Heart left ventricle (tissue), 16 donors: Measurements from ENCODE around the gene EPHA7. TPM values are rescaled to one million over a fixed set of nuclear protein-coding genes. Genes with fewer than 3 reads are reported as not detected.

ENCODE experiments used
- ATAC-seq, 4 donors: fragments of 200-7000 bp; cut with Tn5 transposase; one replicate each; pipeline ENCODE4 v1.9.1; 2020 to 2022; ENCODE audit warnings: moderate library complexity in 4 of 4, mild to moderate bottlenecking in 3 of 4, moderate number of reproducible peaks in 1 of 4
- DNase-seq, 5 donors: peaks; one replicate each; pipeline ENCODE4 v3.0.0-alpha.2; 2020
- H3K27ac ChIP-seq, 12 donors: fragments of 200-600 bp; sonication (generic) in 4 of 12; one replicate each; pipeline versions ENCODE4 v1.5.0 to v1.8.0; 2016 to 2022; ENCODE audit warnings: mild to moderate bottlenecking in 2 of 12
- H3K27me3 ChIP-seq, 9 donors: fragments of 200-600 bp; sonication (generic) in 2 of 9; one replicate each; pipeline versions ENCODE4 v1.5.1 to v1.8.0; 2016 to 2022; ENCODE audit warnings: mild to moderate bottlenecking in 3 of 9
- H3K36me3 ChIP-seq, 9 donors: fragments of 200-600 bp; sonication (generic) in 2 of 9; one replicate each; pipeline versions ENCODE4 v1.5.0 to v1.8.0; 2018 to 2022; ENCODE audit warnings: mild to moderate bottlenecking in 2 of 9
- H3K4me1 ChIP-seq, 12 donors: fragments of 200-600 bp; sonication (generic) in 4 of 12; one replicate each; pipeline versions ENCODE4 v1.5.0 to v1.8.0; 2016 to 2022; ENCODE audit warnings: mild to moderate bottlenecking in 3 of 12
- H3K4me3 ChIP-seq, 12 donors: fragments of 200-600 bp; sonication (generic) in 4 of 12; one replicate each; pipeline versions ENCODE4 v1.5.0 to v1.8.0; 2017 to 2022; ENCODE audit warnings: mild to moderate bottlenecking in 9 of 12, moderate library complexity in 4 of 12
- H3K9me3 ChIP-seq, 12 donors: fragments of 200-600 bp; sonication (generic) in 4 of 12; one replicate each; pipeline versions ENCODE4 v1.5.0 to v1.8.0; 2016 to 2022; ENCODE audit warnings: mild to moderate bottlenecking in 1 of 12
- POLR2A ChIP-seq, 2 donors: fragments of 450-650 bp; IDR thresholded peaks; one replicate each; pipeline ENCODE4 v1.6.1; 2017; ENCODE audit warnings: antibody characterized with exemption in 2 of 2, mild to moderate bottlenecking in 2 of 2, moderate library complexity in 2 of 2
- WGBS, 4 donors: extraction: QIAGEN DNeasy Blood & Tissue Kit in 2 of 4; methylation state at CpG; one replicate each; pipeline versions ENCODE4 v1.1.5 to v1.1.7; 2013 to 2018; 5-methylcytosine and 5-hydroxymethylcytosine counted together
- intact Hi-C, 10 donors: fragments of 100-400 bp; cut with DNase I; formaldehyde crosslinking; loops; one replicate each; pipeline versions ENCODE4 v1.11.1 to v1.14.2; 2022
- polyA plus RNA-seq, 2 donors: library from polyadenylated mRNA; stranded (reverse); fragments of 200-250 nt; gene quantifications; one replicate each; pipeline ENCODE4 v1.2.3, GENCODE V29; 2013
- total RNA-seq, 9 donors: library from RNA; depleted of rRNA in 2 of 9; stranded (reverse); fragments of >200 nt in 2 of 9; fragmentation: NEBNext Ultra II Directional in 3 of 9; extraction: Animal tissue kit (Norgen Biotek cat#: 25700) in 3 of 9; gene quantifications; one replicate each; pipeline versions ENCODE4 v1.1.0 to v1.2.4, GENCODE V29; 2016 to 2023
- TF ChIP-seq, protein P1 (sequence below), 12 donors: fragments of 200-600 bp; sonication (generic) in 4 of 12; IDR thresholded peaks; one replicate each; pipeline versions ENCODE4 v1.5.0 to v1.8.0; 2018 to 2022; ENCODE audit warnings: antibody characterized with exemption in 12 of 12, mild to moderate bottlenecking in 5 of 12
- donor health status: ischemic (EF 13 %, LVEDD 7.1; RV severe dilation, severe dysfunction).
- donor health status: healthy with polysubstance abuse.
- donor health status: DM: no; HTN: yes; CAD: no.
- donor health status: DM: no; HTN: no; CAD: no.
- donor health status: ischemic (EF 25% LVEDD 6.9; RV normal size, moderate dysfunction).
- donor health status: ischemic (EF 25% LVEDD 5.7; RV mildly dilated, moderate dysfunction).
- donor health status: healthy.
- donor health status: DM: yes; HTN: yes; CAD: no.
- donor health status: ischemic (EF 35%, LVEDD 5.7; RV mildly dilated, moderate dysfunction).
- donor health status: nonischemic (EF 11% LVEDD 7.7; RV severe dilation, severe dysfunction).
- donor health status: DM: yes; HTN: yes; CAD: no.
- donor health status: PGD.
- donor health status: ischemic (EF 29% LVEDD 5.4; RV normal size, mild dysfunction).
- donor health status: nonischemic (EF 23%, LVEDD 6.1; RV moderate dilation, normal function).

EPHA7 gene
- total and polyA plus RNA-seq, 11 donors, result 1.3 to 12.1 (median 3.0) TPM

DNA sequence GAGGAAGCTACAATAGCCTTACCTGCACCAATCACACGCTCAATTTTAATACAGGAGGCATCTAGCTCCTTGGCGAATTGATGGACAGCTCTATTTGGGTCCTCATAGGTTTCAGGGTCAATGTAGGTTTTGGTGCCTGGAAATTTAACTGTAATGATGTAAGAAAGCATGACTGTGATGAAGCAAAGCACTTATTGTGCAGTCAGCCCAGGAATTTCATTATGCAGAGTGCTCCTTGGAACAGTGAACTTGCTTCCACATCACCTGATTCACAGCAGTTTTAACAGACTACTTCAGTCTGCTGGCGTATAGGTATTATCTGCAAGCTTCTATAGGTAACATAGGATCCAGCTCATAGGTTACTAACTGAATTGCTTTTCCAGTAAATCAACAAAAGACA, 160.0 kb downstream of the EPHA7 start:
- intact Hi-C loops, result no loop called here
- TF ChIP-seq, protein P1, sequence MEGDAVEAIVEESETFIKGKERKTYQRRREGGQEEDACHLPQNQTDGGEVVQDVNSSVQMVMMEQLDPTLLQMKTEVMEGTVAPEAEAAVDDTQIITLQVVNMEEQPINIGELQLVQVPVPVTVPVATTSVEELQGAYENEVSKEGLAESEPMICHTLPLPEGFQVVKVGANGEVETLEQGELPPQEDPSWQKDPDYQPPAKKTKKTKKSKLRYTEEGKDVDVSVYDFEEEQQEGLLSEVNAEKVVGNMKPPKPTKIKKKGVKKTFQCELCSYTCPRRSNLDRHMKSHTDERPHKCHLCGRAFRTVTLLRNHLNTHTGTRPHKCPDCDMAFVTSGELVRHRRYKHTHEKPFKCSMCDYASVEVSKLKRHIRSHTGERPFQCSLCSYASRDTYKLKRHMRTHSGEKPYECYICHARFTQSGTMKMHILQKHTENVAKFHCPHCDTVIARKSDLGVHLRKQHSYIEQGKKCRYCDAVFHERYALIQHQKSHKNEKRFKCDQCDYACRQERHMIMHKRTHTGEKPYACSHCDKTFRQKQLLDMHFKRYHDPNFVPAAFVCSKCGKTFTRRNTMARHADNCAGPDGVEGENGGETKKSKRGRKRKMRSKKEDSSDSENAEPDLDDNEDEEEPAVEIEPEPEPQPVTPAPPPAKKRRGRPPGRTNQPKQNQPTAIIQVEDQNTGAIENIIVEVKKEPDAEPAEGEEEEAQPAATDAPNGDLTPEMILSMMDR (IDR thresholded peaks at IDR 0.05), result no peak
- TF ChIP-seq POLR2A (IDR thresholded peaks at IDR 0.05), result no peak
- DNase-seq, result no peak
- no peak overlapping the region for H3K27ac ChIP-seq
- H3K27me3 ChIP-seq, result no peaks in the 10 kb centered on the region
- no peak overlapping the region for H3K4me3 ChIP-seq
- no peaks in the 10 kb centered on the region for H3K9me3 ChIP-seq
- WGBS, 4 donors, result 92 to 100% (median 97%) methylated on average over 3 of the region's 3 CpGs
- no peak for ATAC-seq
- H3K36me3 ChIP-seq, result no peaks in the 10 kb centered on the region
- no peaks in the 10 kb centered on the region for H3K4me1 ChIP-seq

DNA sequence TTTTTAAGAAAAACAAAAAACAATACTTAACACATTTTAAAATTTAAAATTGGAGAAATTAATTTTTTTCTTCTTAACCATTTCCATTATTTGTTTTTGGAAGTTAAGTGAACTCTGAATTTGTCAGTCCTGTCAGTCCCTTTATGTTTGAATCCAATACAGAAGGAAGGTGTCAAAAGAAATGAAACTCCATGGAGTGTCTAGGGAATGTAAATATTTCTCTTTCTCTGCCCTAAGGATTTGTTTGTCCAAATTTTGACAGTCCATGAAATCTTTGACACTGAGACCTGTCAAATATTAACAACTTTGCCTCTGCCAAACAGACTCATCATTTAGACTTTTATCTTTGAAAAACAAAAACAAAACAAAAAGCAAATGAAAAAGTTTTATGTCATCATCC, 166.4 kb downstream of the EPHA7 start:
- no peak for TF ChIP-seq POLR2A (IDR thresholded peaks at IDR 0.05)
- TF ChIP-seq, protein P1 (IDR thresholded peaks at IDR 0.05), result no peak
- H3K36me3 ChIP-seq, result no peaks in the 10 kb centered on the region
- intact Hi-C loops, result no loop called here
- no peak for DNase-seq
- no peaks in the 10 kb centered on the region for H3K4me1 ChIP-seq
- H3K27ac ChIP-seq, result no peak overlapping the region
- no peaks in the 10 kb centered on the region for H3K9me3 ChIP-seq
- no peak overlapping the region for H3K4me3 ChIP-seq
- no peak for ATAC-seq
- no peaks in the 10 kb centered on the region for H3K27me3 ChIP-seq

DNA sequence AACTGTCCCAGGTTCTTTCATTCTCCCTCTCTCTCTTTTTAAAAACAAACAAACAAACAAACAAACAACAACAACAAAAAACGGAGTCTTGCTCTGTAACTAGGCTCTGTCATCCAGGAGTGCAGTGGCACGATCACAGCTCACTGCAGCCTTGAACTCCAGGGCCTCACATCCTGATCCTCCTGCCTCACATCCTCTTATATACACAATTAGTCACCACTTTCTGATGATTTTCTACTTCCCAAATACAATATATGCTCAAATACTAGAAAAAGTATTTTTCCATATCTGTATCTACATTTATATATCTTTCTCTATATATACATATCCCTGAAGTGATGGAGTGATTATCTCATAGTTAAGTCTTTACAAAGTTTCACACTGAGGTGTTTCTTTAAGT, 170.7 kb downstream of the EPHA7 start:
- H3K27ac ChIP-seq, result no peak overlapping the region

DNA sequence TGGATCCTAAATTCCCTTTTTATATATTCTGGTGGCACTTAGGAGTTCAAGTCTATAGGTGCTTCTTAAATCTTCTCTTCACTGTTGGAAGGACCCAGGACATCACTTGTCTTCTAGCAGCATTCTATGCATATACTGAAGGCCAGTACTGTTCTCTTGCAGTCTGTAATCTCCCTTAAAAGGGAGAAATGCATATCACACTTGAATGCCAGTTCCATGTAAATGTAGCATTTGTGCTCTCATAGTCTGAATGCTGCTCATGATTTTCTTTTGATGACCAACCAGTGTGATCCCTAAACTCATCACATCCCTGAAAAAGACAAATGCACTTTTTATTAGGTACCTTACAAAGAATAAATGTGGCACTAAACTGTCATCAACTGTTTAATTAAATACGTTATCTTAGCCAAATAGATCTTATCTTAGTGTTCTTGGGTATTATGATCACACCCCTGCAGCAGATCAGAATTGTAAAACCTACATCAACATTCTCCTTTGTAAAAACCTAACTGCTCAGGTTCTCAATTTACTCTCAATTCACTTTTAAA, 176.1 kb downstream of the EPHA7 start:
- 55 to 72% (median 58%) methylated on average over 1 of the region's 1 CpG for WGBS, 4 donors
- no peak for TF ChIP-seq POLR2A (IDR thresholded peaks at IDR 0.05)
- TF ChIP-seq, protein P1 (IDR thresholded peaks at IDR 0.05), result no peak
- no peaks in the 10 kb centered on the region for H3K27me3 ChIP-seq
- DNase-seq (no peak), ATAC-seq (no peak)
- H3K36me3 ChIP-seq, result no peaks in the 10 kb centered on the region
- intact Hi-C loops, result no loop called here
- H3K9me3 ChIP-seq, result no peaks in the 10 kb centered on the region
- H3K27ac ChIP-seq, result no peak overlapping the region
- H3K4me1 ChIP-seq, result no peaks in the 10 kb centered on the region
- H3K4me3 ChIP-seq, result no peak overlapping the region

More for the DNA sequence above, 170.7 kb downstream of the EPHA7 start:
- no peak for ATAC-seq
- no peak for TF ChIP-seq POLR2A (IDR thresholded peaks at IDR 0.05)
- TF ChIP-seq, protein P1 (IDR thresholded peaks at IDR 0.05), result no peak
- WGBS, 4 donors, result 47 to 71% (median 62%) methylated on average over 2 of the region's 2 CpGs
- Histone ChIP-seq H3K4me1 (no peaks in the 10 kb centered on the region), H3K36me3 (no peaks in the 10 kb centered on the region), H3K4me3 (no peak overlapping the region), H3K9me3 (no peaks in the 10 kb centered on the region), H3K27me3 (no peaks in the 10 kb centered on the region)
- no peak for DNase-seq
- intact Hi-C loops, result no loop called here
